DND-41 (cell line): ENCODE measurements around the gene DVL2.

Source experiments
- CTCF ChIP-seq: IDR thresholded peaks from 2 replicates; pipeline ENCODE4 v1.5.1; 2012; ENCODE audit warnings: borderline replicate concordance, low read length, moderate library complexity, mild to moderate bottlenecking; ENCODE audit not compliant: poor library complexity, severe bottlenecking; ENCODE audit errors: extremely low read depth
- EZH2 ChIP-seq: IDR thresholded peaks from 3 replicates; pipeline ENCODE4 v1.6.1; 2012; ENCODE audit warnings: borderline replicate concordance, low read depth, mild to moderate bottlenecking, moderate library complexity, low read length, inconsistent platforms; ENCODE audit not compliant: severe bottlenecking

DNA sequence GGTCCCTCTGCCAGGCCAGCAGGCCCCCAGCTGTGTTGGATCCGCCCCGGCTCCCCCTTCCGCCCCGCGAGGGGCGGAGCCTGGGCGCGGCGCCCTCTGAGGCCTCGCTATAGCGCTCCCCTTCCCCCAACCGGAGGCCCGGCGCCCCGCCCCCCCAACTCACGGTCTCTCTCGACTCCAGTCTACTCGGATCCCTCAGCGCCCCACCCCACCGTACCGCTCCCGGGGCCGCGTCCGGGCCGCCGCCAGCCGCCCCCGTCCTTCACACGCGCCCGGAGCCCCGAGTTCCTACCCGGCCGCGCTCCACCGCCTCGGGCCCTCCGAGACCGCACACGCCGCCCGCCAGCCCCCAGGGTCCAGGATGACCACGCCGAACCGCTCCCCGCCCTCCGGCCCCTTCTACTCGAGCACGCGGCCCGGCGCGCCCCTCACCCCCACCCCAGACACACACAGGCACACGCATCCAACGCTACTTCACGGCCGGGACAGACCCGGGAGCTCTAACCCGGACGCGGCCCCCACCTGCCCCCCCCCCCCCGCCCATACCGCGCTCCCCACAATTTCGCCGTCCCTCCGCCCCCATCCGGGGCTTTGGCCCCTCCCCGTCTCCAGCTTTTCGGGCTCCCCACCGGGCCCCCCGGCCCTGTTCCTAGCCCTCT is 3.6 kb upstream of the DVL2 start:
- TF ChIP-seq CTCF = no peak
- no peak for TF ChIP-seq EZH2
